K562 (cell line): ENCODE data around the gene RGS7.

Experiments
- CTCF ChIP-seq, 3 experiments: IDR thresholded peaks in 2 of 3; conservative IDR thresholded peaks in 1 of 3; 2 replicates each; pipeline ENCODE4 v1.5.1; 2011 to 2012; ENCODE audit warnings: low read length in 3 of 3, mild to moderate bottlenecking in 3 of 3, control low read depth in 2 of 3, improper control_type of control experiment in 1 of 3, inconsistent platforms in 1 of 3, low read depth in 1 of 3, mixed read lengths in 1 of 3, moderate library complexity in 1 of 3; ENCODE audit not compliant: insufficient read depth in 2 of 3
- IRF9 ChIP-seq: fragments of 450-650 bp; IDR thresholded peaks from 2 replicates; pipeline ENCODE4 v1.6.1; 2016; ENCODE audit warnings: missing biosample characterization, missing genetic modification characterization
- POLR2A ChIP-seq: fragments of 450-650 bp; conservative IDR thresholded peaks from 2 replicates; pipeline ENCODE4 v1.6.1; 2016
- REST ChIP-seq, 2 experiments: fragments of 450-650 bp; formaldehyde crosslinking in 1 of 2; IDR thresholded peaks; 2 replicates each; pipeline versions ENCODE4 v1.4.0 to v1.6.1; 2014 to 2020; ENCODE audit warnings: mild to moderate bottlenecking in 2 of 2, borderline replicate concordance in 1 of 2, low read depth in 1 of 2
- RREB1 ChIP-seq: fragments of 250-450 bp; sonication (Bioruptor Pico); IDR thresholded peaks from 2 replicates; pipeline ENCODE4 v1.4.0; 2020
- SP2 ChIP-seq: IDR thresholded peaks from 2 replicates; pipeline ENCODE4 v1.6.1; 2011; ENCODE audit warnings: mild to moderate bottlenecking, low read depth, low read length, moderate library complexity; ENCODE audit not compliant: poor library complexity, severe bottlenecking; ENCODE audit errors: extremely low read depth
- TARDBP ChIP-seq: fragments of 450-650 bp; IDR thresholded peaks from 2 replicates; pipeline ENCODE4 v1.6.1; 2016
- USF2 ChIP-seq: sonication (generic); formaldehyde crosslinking; IDR thresholded peaks from 2 replicates; pipeline ENCODE4 v1.5.0; 2020; ENCODE audit warnings: missing genetic modification reagents
- ZBTB33 ChIP-seq: sonication (generic); formaldehyde crosslinking; IDR thresholded peaks from 2 replicates; pipeline ENCODE4 v1.8.1; 2023; ENCODE audit warnings: mild to moderate bottlenecking, missing genetic modification reagents
- ZC3H8 ChIP-seq: fragments of 450-650 bp; IDR thresholded peaks from 2 replicates; pipeline ENCODE4 v1.6.1; 2017
- ZNF121 ChIP-seq: sonication (generic); formaldehyde crosslinking; conservative IDR thresholded peaks from 2 replicates; pipeline ENCODE4 v1.8.0; 2022; ENCODE audit warnings: missing genetic modification reagents

- TF ChIP-seq RREB1 (CRISPR knock-in tag) (no peak), CTCF (IDR thresholded peaks at IDR 0.05 in 2 of 3, conservative IDR thresholded peaks at IDR 0.05 in 1 of 3; ENCODE audit: insufficient read depth in 2 of 3, low read depth in 1 of 3, low read length in 3 of 3) (no peak), POLR2A (no peak), ZNF121 (CRISPR knock-in tag) (no peak), REST (IDR thresholded peaks at IDR 0.05; ENCODE audit: borderline replicate concordance) (no peak), REST (CRISPR knock-in tag; IDR thresholded peaks at IDR 0.05; ENCODE audit: low read depth) (no peak), ZC3H8 (no peak), TARDBP (no peak), USF2 (no peak), IRF9 (tag) (no peak), SP2 (no peak), ZBTB33 (CRISPR knock-in tag) (no peak)
Observed at GRCh38 chr1:240935920-240936319, 421.1 kb downstream of the RGS7 start.
